ENCODE measurements around the gene DMRTC2.

- no peak for TF ChIP-seq CTCF (conservative IDR thresholded peaks at IDR 0.05)
- no peak for TF ChIP-seq EZH2 (IDR thresholded peaks at IDR 0.05; ENCODE audit: low read depth)
Observed at GRCh38 chr19:41876847-41877832, 32.3 kb downstream of the DMRTC2 start, which contains the start of gene CD79A.

Data from PC-9 (cell line).